Osteocyte (in vitro differentiated cells): Measurements from ENCODE around the gene ITGA11. TPM values are rescaled to one million over a fixed set of nuclear protein-coding genes. Genes with fewer than 3 reads are reported as not detected.

ENCODE experiments used
- DNase-seq: peaks from one replicate; pipeline ENCODE4 v3.0.0; 2021; ENCODE audit warnings: mixed read lengths; ENCODE audit not compliant: unreplicated experiment; ENCODE audit errors: extremely low spot score
- H3K27ac Mint-ChIP-seq: one replicate; pipeline ENCODE4 v1.8.0; 2021; ENCODE audit warnings: mild to moderate bottlenecking, mixed read lengths; ENCODE audit not compliant: unreplicated experiment
- H3K27me3 Mint-ChIP-seq: one replicate; pipeline ENCODE4 v1.8.0; 2021; ENCODE audit warnings: mixed read lengths; ENCODE audit not compliant: unreplicated experiment
- H3K36me3 Mint-ChIP-seq: one replicate; pipeline ENCODE4 v1.8.0; 2021; ENCODE audit warnings: mixed read lengths; ENCODE audit not compliant: unreplicated experiment
- H3K4me1 Mint-ChIP-seq: one replicate; pipeline ENCODE4 v1.8.0; 2021; ENCODE audit warnings: mixed read lengths; ENCODE audit not compliant: unreplicated experiment
- H3K4me3 Mint-ChIP-seq: one replicate; pipeline ENCODE4 v1.8.0; 2021; ENCODE audit warnings: mild to moderate bottlenecking, moderate library complexity, mixed read lengths; ENCODE audit not compliant: unreplicated experiment
- H3K9me3 Mint-ChIP-seq: one replicate; pipeline ENCODE4 v1.8.0; 2021; ENCODE audit warnings: mixed read lengths; ENCODE audit not compliant: unreplicated experiment
- total RNA-seq: library from RNA; stranded (reverse); gene quantifications from 2 replicates; pipeline ENCODE4 v1.2.1, GENCODE V29; 2021
- TF ChIP-seq, protein P1 (sequence below): fragments of 200-600 bp; sonication (generic); IDR thresholded peaks from 2 replicates; pipeline ENCODE4 v1.5.0; 2021; ENCODE audit warnings: antibody characterized with exemption, mild to moderate bottlenecking, moderate library complexity

Gene ITGA11
- total RNA-seq, 1 donor from 2014 or later, result 1,149 TPM

DNA sequence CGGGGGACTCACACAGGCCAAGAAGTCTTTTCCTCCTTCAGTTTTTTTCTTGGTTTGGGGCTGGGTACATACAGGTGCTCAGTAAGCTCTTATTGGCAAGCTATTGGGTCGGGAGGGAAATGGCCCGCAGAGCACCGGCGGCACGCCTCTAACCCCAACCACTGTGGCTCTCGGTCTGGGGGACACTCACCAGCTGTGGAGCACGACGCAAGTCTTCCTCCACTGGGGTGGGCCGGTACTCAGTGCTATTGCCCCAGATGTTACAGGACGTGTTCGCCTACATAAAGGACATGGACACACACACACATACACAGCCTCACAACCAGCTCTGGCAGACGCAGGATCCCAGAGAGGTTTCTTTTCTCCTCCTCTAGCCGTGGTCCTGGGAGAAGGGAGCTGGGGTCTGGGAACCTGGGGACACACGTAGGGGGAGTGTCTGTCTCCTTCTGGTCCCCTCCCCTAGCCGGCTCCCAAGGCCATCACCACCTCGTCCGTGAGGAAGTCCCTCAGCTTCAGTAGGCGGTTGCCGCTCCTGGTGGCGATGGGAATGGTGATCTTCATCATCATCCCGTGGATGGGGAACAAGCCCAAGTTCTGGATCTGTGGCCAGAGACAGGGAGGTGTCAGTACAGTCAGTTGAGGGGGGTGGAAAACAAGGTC is 121.0 kb downstream of the ITGA11 start:
- DNase-seq, result peak; percentile 78
- TF ChIP-seq, protein P1, sequence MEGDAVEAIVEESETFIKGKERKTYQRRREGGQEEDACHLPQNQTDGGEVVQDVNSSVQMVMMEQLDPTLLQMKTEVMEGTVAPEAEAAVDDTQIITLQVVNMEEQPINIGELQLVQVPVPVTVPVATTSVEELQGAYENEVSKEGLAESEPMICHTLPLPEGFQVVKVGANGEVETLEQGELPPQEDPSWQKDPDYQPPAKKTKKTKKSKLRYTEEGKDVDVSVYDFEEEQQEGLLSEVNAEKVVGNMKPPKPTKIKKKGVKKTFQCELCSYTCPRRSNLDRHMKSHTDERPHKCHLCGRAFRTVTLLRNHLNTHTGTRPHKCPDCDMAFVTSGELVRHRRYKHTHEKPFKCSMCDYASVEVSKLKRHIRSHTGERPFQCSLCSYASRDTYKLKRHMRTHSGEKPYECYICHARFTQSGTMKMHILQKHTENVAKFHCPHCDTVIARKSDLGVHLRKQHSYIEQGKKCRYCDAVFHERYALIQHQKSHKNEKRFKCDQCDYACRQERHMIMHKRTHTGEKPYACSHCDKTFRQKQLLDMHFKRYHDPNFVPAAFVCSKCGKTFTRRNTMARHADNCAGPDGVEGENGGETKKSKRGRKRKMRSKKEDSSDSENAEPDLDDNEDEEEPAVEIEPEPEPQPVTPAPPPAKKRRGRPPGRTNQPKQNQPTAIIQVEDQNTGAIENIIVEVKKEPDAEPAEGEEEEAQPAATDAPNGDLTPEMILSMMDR, result no peak
- Mint-ChIP-seq H3K27me3 (no peaks in the 10 kb centered on the region), H3K36me3 (peaks cover 81% of the 10 kb centered on the region), H3K9me3 (no peaks in the 10 kb centered on the region), H3K27ac (peak overlapping the region; percentile 96), H3K4me1 (peaks cover 92% of the 10 kb centered on the region), H3K4me3 (no peak overlapping the region)

DNA sequence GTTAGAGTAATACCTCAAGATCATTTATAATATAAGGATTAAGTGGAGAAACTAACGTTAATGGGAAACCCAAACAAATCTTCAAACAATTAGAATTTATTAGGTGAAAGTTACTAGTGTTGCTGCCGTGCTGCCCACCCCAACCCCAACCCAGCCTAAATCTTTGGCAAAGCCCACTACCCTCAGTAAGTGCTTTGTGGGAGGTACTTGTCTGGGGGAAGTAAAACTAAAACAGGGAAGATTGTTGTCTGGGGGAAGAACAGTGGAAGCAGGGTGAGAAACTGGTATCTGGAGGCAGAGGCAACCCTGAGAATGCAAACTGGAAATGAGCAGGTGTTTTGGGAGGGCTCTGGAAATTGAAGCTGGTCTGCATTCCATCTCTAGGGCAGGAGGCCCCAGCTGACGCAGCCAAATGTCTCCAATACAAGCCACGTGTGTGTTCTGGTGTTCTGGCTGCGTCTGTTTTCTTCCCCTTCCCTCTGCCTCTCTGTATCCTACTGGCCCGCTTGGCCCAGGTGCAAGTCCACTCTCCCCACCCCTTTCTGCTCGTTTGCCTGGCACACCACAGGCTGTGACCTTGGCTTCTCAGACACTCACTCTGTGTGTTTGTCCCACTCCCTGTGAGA is 121.7 kb downstream of the ITGA11 start:
- Mint-ChIP-seq H3K9me3 (no peaks in the 10 kb centered on the region), H3K27ac (peak overlapping the region; percentile 96), H3K27me3 (no peaks in the 10 kb centered on the region), H3K36me3 (peaks cover 79% of the 10 kb centered on the region), H3K4me1 (peaks cover 86% of the 10 kb centered on the region), H3K4me3 (no peak overlapping the region)
- TF ChIP-seq, protein P1, result no peak
- DNase-seq, result peak; percentile 54

DNA sequence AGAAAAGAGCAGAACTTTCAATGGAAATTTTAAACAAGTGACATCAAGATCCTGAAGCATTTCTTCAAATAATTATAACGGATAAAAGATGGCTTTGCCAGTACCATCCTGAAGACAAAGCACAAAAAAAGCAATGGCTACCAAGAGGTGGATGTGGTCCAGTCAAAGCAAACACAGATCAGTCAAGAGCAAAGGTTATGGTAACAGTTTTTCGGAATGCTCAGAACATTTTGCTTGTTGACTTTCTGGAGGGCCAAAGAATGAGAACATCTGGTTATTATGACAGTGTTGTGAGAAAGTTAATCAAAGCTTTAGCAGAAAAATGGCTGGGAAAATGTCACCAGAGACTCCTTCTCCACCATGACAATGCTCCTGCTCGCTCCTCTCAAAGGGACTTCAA is 122.9 kb downstream of the ITGA11 start:
- Mint-ChIP-seq H3K36me3 (peaks cover 79% of the 10 kb centered on the region), H3K27ac (peak overlapping the region; percentile 96), H3K9me3 (no peaks in the 10 kb centered on the region), H3K4me3 (no peak overlapping the region), H3K4me1 (peaks cover 85% of the 10 kb centered on the region), H3K27me3 (no peaks in the 10 kb centered on the region)
- DNase-seq, result no peak
- TF ChIP-seq, protein P1, result no peak

DNA sequence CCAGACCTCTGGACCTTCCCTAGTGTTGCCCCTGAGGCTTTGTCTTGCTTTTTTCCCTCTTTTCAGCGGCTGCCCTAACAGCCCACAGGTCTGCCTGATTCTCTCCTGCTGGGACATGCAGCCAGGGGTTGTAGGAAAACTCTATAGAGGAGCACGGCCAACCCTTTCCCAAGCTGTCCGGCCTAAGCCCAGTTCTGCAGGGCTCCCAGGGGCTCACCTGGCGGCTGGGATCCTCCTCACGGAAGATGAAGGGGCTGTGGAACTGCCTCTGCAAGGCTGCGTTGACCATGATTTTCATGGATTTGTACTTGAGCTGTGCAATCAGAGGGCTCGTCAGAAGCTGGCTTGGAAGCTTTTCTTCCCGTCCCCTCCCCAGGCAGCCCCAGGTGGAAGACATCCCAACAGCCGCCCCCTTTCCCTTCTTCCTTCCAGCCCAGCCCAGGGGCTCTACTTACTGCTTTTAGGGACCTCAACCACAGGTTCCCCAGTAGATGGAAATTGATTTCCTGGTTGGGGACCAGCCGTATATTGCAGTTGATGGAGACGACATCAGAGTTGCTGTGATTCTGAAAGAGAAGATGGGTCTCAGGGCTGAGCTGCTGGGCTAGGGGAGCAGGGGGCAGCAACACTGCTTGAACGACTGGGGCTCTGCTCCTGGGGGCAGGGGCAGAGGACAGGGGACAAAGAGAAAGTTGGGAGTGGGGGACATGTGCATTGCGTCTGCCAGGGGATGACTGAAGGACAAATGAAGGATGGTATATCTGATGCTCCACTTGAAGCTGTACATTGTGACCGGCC is 124.6 kb downstream of the ITGA11 start:
- no peak for DNase-seq
- Mint-ChIP-seq H3K4me3 (no peak overlapping the region), H3K27ac (peak overlapping the region; percentile 96), H3K9me3 (no peaks in the 10 kb centered on the region), H3K4me1 (peaks cover 69% of the 10 kb centered on the region), H3K36me3 (peaks cover 73% of the 10 kb centered on the region), H3K27me3 (no peaks in the 10 kb centered on the region)
- TF ChIP-seq, protein P1, result no peak

DNA sequence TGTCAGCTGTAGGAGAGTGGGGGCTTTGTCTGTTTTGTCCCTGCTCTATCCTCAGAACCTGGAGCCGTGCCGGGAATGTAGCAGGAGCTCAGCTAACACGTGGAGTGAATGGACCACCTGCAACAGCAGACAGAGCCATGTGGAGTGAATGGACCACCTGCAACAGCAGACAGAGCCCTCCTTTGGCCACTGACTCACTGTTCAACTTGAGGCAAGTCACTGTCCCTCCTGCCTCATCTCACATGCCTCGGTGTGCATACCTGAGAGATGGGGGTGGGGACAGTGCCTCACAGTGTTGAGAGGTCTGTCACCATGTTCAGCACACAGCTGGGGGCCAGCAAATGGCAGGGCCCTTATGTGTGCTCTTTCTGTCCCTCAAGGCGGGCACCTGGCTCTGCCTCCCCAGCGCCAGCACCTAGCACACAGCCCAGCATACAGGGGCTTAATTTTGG is 126.5 kb downstream of the ITGA11 start:
- H3K9me3 Mint-ChIP-seq, result no peaks in the 10 kb centered on the region
- peak overlapping the region; percentile 96 for H3K27ac Mint-ChIP-seq

More for the DNA sequence above, 126.5 kb downstream of the ITGA11 start:
- peaks cover 64% of the 10 kb centered on the region for H3K4me1 Mint-ChIP-seq
- no peak overlapping the region for H3K4me3 Mint-ChIP-seq
- DNase-seq, result no peak
- H3K27me3 Mint-ChIP-seq, result no peaks in the 10 kb centered on the region
- TF ChIP-seq, protein P1, result no peak
- peaks cover 70% of the 10 kb centered on the region for H3K36me3 Mint-ChIP-seq
